GM12872 (cell line): Measurements from ENCODE around the gene EVI5.

Experiments used
- TF ChIP-seq, protein P1 (sequence below): IDR thresholded peaks from 3 replicates; pipeline ENCODE4 v1.5.1; 2011; ENCODE audit warnings: low read depth, mild to moderate bottlenecking, low read length, moderate library complexity; ENCODE audit not compliant: insufficient read depth

The EVI5 gene

DNA sequence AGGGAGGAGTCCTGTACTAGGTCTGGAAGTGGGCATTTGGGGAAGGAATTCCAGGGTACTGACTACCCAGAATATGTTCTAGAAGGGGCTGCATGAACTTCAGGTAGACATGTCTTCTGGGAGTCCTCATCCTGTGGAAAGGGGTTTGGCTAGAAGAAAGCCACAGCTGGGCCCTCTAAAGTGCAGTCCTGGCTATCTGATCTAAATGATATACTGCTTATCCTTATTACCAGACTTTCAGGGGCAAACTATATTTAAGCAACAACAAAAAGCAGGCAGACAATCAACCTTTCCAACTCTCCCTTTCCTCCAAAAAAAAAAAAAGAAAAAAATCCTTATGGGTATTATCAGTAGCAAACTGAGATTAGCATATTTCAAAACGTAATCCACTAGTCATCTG is 268.3 kb downstream of the EVI5 start:
- TF ChIP-seq, protein P1, sequence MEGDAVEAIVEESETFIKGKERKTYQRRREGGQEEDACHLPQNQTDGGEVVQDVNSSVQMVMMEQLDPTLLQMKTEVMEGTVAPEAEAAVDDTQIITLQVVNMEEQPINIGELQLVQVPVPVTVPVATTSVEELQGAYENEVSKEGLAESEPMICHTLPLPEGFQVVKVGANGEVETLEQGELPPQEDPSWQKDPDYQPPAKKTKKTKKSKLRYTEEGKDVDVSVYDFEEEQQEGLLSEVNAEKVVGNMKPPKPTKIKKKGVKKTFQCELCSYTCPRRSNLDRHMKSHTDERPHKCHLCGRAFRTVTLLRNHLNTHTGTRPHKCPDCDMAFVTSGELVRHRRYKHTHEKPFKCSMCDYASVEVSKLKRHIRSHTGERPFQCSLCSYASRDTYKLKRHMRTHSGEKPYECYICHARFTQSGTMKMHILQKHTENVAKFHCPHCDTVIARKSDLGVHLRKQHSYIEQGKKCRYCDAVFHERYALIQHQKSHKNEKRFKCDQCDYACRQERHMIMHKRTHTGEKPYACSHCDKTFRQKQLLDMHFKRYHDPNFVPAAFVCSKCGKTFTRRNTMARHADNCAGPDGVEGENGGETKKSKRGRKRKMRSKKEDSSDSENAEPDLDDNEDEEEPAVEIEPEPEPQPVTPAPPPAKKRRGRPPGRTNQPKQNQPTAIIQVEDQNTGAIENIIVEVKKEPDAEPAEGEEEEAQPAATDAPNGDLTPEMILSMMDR: no peak

DNA sequence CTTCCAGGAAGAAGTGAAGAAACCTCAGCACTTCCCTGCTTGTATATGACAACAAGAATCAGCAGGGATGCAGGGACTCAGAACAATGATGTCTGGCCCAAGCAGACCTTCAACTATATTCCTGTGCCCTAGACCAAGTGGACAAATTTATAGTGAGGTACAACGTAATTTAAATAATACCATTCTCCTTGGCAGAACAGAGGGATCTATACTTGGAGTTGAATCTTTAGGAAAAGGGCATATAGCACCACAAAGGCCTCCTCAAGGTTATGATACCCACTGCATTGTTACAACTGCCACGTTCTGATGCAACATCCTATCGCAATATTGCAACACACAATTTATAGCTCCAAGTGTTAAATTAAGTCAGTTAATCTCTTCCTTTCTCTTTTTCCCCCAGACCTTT is 269.1 kb downstream of the EVI5 start:
- TF ChIP-seq, protein P1: no peak

DNA sequence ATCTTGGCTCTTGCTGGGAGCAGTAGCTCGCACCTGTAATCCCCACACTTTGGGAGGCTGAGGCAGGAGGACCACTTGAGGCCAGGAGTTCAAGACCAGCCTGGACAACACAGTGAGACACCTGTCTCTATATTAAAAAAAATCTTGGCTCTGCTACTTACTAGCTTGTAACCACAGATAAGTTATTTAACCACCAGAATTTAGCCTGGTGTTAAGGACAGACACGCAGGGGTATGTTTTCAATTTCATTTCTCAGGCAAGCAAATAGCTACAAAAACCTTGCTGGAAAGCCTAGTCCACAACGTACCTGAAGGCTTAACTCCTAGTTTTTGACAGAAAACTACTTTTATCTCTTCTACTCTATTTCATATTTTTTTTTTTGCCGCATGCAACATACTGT is 273.4 kb downstream of the EVI5 start:
- TF ChIP-seq, protein P1: no peak

DNA sequence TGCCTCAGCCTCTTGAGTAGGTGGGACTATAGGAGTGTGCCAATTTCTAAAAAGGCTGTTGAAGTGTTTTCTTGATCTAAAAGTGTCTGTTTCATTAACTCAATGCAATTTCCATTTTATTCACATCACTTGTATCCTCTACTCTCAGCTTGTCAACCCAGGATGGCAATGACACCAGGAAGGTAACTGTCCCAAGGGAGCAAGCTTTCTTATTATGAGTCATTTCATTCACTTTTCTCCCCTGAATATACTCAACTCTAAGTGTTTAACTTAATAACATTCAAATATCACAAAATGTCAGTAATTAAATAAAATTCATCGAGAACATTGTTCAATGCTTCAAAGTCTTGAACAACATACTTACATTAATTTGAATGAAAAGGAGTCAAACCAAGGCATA is 275.3 kb downstream of the EVI5 start:
- TF ChIP-seq, protein P1: no peak

DNA sequence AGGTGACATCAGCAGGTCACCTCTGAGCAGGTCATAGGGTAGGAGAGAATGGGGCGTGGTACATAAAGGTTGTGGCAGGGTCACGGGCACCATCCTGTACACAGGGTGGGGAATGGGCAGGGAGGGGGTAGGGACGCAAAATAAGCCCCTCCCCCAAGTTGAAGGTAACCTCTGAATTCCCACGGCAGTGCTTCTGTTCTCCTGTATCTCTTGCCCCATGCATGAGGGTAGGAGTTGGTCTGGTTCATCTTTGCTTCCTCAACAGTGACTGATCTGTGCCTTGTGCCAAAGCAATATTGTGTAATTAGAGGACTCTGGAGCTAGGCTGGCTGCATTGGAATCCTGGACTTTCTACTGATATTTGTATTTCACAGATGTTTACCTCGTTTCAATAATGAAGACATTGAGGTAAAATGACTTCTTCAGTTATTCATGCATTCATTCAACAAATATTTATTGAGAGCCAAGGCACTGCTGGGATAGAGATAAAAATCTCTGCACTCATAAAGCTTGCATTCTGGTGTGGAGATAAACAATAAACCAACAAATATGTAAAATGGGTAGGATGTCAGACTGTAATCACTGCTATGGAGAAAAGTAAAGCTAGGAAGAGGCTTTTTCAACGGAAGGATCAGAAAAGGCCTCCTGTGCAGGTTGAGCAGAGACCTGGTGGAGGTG is 279.8 kb downstream of the EVI5 start:
- TF ChIP-seq, protein P1: no peak

DNA sequence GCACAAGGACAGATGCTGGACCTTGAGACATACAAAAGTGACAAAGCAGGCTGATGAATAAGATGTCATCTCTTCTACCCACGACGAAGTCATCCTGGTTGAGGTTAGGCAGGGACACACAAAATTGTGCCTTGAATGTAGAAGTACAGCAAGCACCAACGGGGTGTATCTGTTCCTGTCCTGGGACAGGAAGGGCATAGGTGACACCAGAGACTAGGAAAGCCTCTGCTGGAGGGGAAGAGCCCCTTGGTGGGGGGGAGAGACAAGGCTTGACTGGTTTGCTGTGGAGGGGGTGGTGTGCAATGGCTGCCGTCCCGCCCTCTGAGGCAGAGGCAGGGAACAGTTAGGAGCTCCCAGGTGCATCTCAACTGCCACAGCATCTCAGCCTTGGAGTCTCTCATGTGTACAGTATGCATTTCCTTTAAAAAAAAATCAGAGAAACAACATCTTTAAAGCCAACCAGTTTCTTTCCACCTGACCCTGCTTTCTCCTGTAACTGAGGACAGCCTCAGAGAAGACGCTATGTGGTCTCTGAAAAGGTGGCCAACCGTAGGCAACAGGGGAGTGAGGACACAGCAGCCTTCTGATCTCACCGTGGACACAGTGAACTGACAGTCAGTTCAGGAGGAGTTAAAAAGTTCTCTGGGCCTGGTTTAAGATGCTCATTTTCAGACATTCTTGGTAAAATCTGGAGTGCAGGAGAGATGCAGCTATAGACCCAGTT is 280.5 kb downstream of the EVI5 start:
- TF ChIP-seq, protein P1: no peak

DNA sequence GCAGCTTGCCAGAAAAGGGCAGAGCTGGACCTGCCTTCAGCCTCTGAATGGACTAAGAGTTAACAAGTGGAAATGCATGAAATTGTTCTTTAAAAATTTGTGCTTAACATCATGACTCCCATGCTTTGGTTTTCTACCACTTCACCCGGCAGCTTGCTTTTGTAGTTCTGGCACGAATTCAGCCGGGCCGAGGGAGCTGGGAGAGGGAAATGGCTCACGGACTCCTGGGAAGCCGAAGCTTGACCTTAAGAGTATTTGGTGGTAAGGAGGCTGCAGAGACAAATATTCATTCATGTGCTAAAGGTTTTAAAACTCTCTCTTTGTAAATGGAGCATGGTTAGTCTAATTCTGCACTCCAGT is 281.0 kb downstream of the EVI5 start:
- TF ChIP-seq, protein P1: no peak
